Right atrium auricular region (tissue), 2 donors: ENCODE data around the gene OTOG. TPM values are rescaled to one million over a fixed set of nuclear protein-coding genes. Genes with fewer than 3 reads are reported as not detected.

Experiments
- DNase-seq: peaks from one replicate; pipeline ENCODE4 v3.0.0-alpha.2; 2019; ENCODE audit warnings: low spot score
- H3K27ac ChIP-seq, 2 donors: fragments of 200-600 bp; sonication (generic); 1 replicate in 1 of 2; 2 replicates in 1 of 2; pipeline ENCODE4 v1.5.1; 2016 to 2019
- H3K27me3 ChIP-seq, 2 donors: fragments of 200-600 bp; sonication (generic); one replicate each; pipeline versions ENCODE4 v1.5.1 to v1.6.0; 2017 to 2019
- H3K36me3 ChIP-seq: fragments of 200-600 bp; sonication (generic); one replicate; pipeline ENCODE4 v1.5.1; 2016
- H3K4me1 ChIP-seq, 2 donors: fragments of 200-600 bp; sonication (generic); one replicate each; pipeline versions ENCODE4 v1.5.1 to v1.6.0; 2017 to 2019
- H3K4me3 ChIP-seq, 2 donors: fragments of 200-600 bp; sonication (generic); 1 replicate in 1 of 2; 2 replicates in 1 of 2; pipeline ENCODE4 v1.5.1; 2017 to 2019; ENCODE audit warnings: mild to moderate bottlenecking in 1 of 2, moderate library complexity in 1 of 2
- H3K9me3 ChIP-seq, 2 donors: fragments of 200-600 bp; sonication (generic); one replicate each; pipeline ENCODE4 v1.5.1; 2019
- total RNA-seq, 2 donors: library from RNA; depleted of rRNA; stranded (reverse); fragments of >200 nt; gene quantifications; one replicate each; pipeline ENCODE4 v1.1.0, GENCODE V29; 2016
- TF ChIP-seq, protein P1 (sequence below), 2 donors: fragments of 200-600 bp; sonication (generic); IDR thresholded peaks; one replicate each; pipeline ENCODE4 v1.5.1; 2019; ENCODE audit warnings: antibody characterized with exemption in 2 of 2

The OTOG gene
- total RNA-seq, 2 donors from 2014 or later = not detected

DNA sequence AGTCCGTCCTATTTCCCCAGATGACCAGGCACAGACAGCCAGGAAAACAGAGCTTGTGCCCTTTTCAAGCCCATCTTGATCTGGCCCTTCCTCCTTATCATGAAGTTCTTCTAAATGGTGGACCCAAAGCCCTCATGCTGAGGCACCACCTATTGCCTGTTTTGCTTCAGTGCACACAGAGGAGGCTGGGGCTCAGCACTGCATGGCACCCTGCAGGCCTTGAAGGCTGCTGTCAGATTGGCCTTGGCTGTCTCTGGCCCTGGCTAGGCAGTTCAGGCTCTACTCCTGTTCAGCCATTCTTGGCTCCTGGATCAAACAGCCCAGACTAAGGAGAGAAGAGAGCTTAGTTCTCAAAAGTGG is 49.2 kb downstream of the OTOG start:
- Histone ChIP-seq H3K27me3 (no peaks in the 10 kb centered on the region), H3K4me3 (no peak overlapping the region), H3K4me1 (no peaks in the 10 kb centered on the region), H3K9me3 (no peaks in the 10 kb centered on the region), H3K27ac (no peak overlapping the region), H3K36me3 (no peaks in the 10 kb centered on the region)
- TF ChIP-seq, protein P1, sequence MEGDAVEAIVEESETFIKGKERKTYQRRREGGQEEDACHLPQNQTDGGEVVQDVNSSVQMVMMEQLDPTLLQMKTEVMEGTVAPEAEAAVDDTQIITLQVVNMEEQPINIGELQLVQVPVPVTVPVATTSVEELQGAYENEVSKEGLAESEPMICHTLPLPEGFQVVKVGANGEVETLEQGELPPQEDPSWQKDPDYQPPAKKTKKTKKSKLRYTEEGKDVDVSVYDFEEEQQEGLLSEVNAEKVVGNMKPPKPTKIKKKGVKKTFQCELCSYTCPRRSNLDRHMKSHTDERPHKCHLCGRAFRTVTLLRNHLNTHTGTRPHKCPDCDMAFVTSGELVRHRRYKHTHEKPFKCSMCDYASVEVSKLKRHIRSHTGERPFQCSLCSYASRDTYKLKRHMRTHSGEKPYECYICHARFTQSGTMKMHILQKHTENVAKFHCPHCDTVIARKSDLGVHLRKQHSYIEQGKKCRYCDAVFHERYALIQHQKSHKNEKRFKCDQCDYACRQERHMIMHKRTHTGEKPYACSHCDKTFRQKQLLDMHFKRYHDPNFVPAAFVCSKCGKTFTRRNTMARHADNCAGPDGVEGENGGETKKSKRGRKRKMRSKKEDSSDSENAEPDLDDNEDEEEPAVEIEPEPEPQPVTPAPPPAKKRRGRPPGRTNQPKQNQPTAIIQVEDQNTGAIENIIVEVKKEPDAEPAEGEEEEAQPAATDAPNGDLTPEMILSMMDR (IDR thresholded peaks at IDR 0.05) = no peak
- DNase-seq = peak; percentile 52

DNA sequence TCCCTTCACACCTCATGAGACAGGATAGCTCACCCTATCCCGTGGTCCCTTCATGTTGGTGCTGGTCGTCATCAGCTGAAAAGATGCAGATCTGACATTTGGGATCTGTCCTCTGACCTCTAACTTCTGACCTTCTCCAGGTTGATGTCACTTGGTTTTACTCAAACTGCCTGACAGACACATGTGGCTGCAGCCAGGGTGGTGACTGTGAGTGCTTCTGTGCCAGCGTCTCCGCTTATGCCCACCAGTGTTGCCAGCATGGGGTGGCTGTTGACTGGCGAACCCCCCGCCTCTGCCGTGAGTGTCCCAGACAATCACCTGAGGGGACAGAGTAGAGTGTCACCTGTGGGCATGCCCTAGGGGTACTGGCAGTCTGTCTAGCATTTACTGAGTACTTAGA is 49.7 kb downstream of the OTOG start:
- Histone ChIP-seq H3K4me3 (no peak overlapping the region), H3K36me3 (no peaks in the 10 kb centered on the region)

DNA sequence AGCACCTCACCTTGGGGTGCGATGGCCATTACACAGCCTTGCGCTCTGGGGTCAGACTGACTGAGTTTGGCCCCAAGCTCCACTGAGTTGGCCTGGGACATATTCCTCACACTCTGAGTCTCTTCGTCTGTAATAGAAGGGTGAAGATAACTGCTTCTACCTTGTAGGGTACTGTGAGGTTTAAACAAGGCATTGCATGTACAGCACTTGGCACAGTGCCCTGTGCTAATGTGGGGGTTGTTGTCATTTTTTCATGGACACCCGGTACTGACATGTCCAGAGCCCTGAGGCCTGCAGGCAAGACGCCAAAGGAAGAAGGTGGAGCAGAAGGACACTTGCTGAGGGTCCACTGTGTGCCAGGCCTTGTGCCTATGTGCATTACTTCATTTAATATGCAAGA is 50.7 kb downstream of the OTOG start:
- H3K36me3 ChIP-seq = no peaks in the 10 kb centered on the region
- no peak overlapping the region for H3K27ac ChIP-seq
- TF ChIP-seq, protein P1 (IDR thresholded peaks at IDR 0.05) = no peak
- peak; percentile 54 for DNase-seq
- no peaks in the 10 kb centered on the region for H3K9me3 ChIP-seq
- H3K27me3 ChIP-seq = no peaks in the 10 kb centered on the region
- no peaks in the 10 kb centered on the region for H3K4me1 ChIP-seq
- H3K4me3 ChIP-seq = no peak overlapping the region

More for the DNA sequence above, 49.7 kb downstream of the OTOG start:
- Histone ChIP-seq H3K27me3 (no peaks in the 10 kb centered on the region), H3K27ac (no peak overlapping the region), H3K4me1 (no peaks in the 10 kb centered on the region), H3K9me3 (no peaks in the 10 kb centered on the region)
- TF ChIP-seq, protein P1 (IDR thresholded peaks at IDR 0.05) = no peak
- peak; percentile 34 for DNase-seq

DNA sequence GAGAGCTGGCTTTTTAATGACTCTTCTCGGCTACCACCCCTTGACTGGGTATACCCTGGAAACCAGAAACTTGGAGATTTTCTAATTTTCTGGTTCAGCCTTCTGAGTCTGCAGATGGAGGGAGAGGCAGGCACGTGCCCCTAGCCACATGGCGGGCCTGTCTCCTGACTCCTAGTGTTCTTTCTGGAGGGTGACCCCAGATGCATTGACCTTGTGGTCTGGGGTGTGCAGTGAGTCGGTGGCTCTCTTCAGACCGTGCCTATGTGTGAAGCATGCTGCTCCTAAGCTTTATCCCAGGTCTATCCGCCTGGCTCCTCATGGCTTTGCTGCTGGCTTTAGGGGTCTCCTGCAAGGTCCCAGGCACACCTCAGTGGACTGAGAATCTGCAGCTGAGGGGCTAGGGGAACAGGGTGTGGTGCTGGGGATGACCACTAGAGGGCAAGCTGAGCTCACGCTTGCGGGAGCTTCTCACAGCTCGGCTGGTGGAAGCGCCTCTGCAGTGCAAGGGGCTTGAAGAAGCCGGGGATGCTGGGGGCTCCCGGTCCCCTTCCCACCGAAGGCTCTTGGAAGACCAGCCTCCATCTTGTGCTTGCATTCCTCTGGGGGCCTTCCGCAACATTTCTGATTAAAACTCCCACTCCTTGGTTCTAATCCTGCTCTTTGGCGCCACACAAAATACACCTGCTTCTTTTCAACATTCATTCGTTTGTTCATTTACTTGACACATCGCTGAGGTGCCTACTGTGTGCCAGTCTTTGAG is 51.8 kb downstream of the OTOG start:
- no peak overlapping the region for H3K27ac ChIP-seq
- no peaks in the 10 kb centered on the region for H3K36me3 ChIP-seq
- DNase-seq = peak; percentile 65
- no peaks in the 10 kb centered on the region for H3K27me3 ChIP-seq
- TF ChIP-seq, protein P1 (IDR thresholded peaks at IDR 0.05) = peak; percentile 94 to 98
- no peaks in the 10 kb centered on the region for H3K9me3 ChIP-seq
- H3K4me3 ChIP-seq = no peak overlapping the region
- no peaks in the 10 kb centered on the region for H3K4me1 ChIP-seq

DNA sequence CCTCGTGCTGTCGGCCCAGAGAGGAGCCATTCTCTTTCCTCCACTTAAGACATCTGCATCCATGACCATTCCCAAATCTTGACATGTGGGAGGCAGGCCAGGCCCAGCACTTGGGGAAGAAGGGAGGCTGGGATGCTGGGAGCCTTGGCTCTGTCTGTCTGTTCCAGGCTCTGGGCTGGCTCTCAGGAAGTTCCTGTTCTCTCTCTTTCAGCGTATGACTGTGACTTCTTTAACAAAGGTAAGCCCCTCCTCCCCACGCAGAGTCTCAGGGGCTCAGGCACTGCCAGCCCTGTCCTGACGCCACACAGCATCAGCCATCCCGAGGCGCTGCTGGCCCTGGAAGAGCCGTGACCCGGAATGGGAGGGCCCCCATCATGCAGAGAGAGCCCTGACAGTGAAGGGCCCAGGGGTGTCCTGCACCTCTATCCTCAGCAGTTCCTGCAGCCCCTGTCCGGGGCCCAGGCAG is 52.4 kb downstream of the OTOG start:
- DNase-seq = peak; percentile 53
- Histone ChIP-seq H3K4me1 (no peaks in the 10 kb centered on the region), H3K27me3 (no peaks in the 10 kb centered on the region), H3K36me3 (no peaks in the 10 kb centered on the region), H3K4me3 (no peak overlapping the region), H3K27ac (no peak overlapping the region), H3K9me3 (no peaks in the 10 kb centered on the region)
- TF ChIP-seq, protein P1 (IDR thresholded peaks at IDR 0.05) = no peak
